ENCODE results near the gene IQCN.
A peak's percentile ranks its signal among the peaks of the same experiment; 100 is the strongest.
"Not testable (repeated sequence)": the region's sequence is repeated elsewhere in the genome, so short reads cannot be mapped to it uniquely, and the experiment has no call there.

IQCN gene

GRCh38 chr19:18230941-18231734 is 43.1 kb downstream of the IQCN start:
- no peak for DNase-seq

GRCh38 chr19:18229915-18230314 is 44.3 kb downstream of the IQCN start:
- DNase-seq = no peak

DNA sequence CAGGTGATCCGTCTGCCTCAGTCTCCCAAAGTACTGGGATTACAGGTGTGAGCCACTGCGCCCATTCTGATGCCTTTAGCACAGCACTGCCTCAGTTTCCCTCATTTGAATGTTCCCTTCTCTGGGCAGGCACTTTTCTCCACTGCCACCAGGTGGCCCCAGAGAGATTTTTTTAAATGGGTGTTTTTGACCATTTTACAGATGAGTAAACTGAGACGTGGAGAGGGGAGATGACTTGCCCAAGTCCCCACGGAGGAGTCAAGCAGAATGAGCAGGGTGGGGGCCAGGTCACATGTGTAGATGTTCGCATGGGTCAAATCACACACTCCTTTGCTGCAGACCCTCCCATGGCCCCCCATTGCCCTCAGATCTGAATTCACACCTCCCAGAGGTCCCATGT is 44.8 kb downstream of the IQCN start:
- DNase-seq = no peak

GRCh38 chr19:18227781-18228271 is 46.4 kb downstream of the IQCN start:
- DNase-seq = no peak

DNA sequence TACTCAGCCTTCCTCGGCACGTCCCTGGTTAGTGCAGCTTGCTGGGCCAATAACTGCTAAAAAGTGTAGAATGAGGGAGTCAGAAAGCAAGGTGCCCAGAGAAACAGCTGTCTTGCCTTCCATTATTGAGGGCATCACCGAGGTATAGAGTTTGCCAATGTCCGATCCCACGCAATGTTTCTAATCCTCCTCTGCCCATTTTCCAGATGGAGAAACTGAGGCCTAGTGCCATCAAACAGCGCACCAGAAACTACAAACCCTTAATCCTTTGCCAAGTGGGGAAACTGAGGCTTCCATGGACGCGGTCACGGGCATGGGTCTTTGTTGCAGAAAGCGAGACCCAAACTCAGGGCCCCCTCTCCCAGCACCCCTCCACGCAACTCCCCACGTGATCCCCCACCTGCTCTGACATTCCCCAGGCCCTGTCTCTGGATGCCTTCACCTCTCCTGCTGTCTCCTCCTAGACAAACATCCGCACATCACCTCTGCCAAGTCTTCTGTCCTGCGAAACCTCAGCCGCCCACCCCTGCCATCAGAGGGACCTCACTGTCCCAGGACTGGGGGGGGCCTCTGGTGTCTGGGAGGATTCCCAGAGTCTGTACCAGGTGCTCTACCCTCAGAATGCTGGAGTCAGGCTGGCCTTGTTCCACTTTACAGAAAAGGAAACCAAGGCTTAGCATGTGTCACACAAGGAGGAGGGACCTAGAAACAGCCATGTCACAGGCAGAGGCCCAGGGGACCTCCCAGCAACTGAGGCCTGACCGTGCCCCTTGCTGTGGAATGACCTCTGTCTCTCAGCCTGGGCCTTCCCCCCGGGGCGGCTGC is 47.1 kb downstream of the IQCN start:
- no peak for DNase-seq

DNA sequence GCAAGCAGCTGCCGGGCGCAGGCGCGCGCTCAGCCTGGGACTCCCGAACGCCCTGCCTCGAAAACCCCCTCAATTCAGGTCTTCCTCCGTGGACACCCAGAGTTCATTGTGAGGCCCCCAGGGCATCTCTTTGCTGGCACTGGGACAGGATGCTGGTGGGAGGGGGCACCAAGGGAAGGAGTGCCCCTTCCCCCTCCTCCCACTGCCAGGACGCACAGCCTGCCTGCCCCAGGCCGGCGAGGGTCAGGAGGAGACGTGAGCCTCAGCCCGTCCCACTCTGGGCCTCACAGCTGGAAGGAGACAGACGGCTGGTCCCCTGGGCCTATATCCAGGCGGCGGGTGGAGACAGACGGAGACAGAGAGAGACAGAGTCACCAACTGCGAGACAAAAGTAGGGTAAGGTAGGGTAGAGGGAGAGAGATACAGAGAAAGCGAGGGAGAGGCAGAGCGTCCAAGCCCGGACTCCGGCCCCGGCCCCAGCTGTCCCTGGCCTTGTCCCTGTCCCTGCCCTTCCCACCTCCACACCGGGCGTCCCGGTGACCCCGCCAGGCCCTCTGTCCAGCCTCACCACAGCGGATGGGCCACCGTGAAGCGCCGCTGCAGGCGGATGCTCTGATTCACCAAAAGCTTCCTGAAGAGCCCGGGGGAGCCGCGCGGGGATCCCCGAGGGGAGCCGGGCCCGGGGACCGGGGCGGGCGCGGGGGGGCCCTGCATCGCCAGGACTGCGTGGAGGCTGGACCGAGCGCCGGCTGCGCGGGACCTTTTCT is 48.4 kb downstream of the IQCN start, which contains the start of gene PDE4C:
Gene PDE4C (minus strand): TSS at position 737 of the 767 bp plus-strand sequence. CDS start 23 bp downstream, at position 714.
- DNase-seq = no peak

- no peak for DNase-seq
These were observed 48.9 kb downstream of the IQCN start for GRCh38 chr19:18225355-18225701.

GRCh38 chr19:18224525-18225354 is 49.5 kb downstream of the IQCN start:
- peak; percentile 92 for DNase-seq

DNA sequence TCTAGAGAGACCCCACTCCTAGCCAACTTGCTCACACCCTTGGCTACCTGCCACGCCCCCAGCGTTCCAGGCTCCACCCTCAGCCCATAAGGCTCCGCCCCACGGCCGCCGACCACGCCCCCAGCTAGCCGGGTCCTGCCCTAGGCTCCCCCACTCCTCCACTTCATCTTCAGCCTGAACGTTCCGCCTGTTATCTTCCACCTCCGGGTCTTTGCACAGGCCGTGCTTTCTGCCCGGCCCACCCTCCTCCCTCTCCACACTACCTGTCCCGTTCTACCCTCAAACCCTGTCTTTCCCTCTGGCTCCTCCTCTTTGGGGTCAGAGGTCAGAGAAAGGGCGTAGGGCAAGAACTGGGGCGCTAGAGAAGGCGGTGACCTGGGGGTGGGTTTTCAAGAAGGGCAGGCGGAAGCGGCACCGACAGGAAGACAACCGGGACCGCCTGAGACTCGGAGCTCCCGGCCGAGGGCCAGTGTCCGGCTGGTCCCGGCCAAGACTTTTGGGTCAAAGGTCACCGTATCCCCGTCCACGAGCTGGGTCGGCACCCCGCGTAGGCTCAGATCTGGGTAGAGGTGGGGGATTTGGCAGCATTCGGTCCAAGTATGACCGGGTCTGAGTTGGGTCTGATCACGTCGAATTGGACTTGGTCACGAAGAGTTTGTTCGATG is 50.3 kb downstream of the IQCN start:
- DNase-seq = no peak

GRCh38 chr19:18221815-18222725 is 52.2 kb downstream of the IQCN start:
- no peak for DNase-seq

- DNase-seq = no peak
These were observed 53.5 kb downstream of the IQCN start for GRCh38 chr19:18220632-18221275.

- DNase-seq = no peak
These were observed 54.2 kb downstream of the IQCN start for GRCh38 chr19:18219911-18220631.

- DNase-seq = no peak
These were observed 55.7 kb downstream of the IQCN start for GRCh38 chr19:18218600-18218999.

GRCh38 chr19:18218159-18218558 is 56.1 kb downstream of the IQCN start:
- DNase-seq = no peak

DNA sequence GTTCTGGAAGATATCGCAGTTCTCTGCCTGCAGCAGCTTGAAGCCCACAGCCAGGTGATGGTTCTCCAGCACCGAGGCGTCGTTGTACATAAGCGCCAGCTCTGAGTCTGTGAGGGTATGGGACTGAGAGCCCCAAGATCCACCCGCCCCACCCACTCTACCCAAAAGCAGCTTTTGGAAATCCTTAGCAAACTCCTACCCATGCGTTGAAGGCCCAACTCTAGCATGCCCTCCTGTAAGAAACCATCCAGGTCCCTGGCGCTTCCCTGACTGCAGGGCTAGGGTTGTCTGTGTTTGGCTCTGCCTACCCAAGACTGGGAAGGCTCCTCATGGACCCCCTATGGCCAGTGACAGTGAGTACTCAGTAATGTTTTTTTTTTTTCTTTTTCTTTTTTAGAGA is 57.5 kb downstream of the IQCN start:
- no peak for DNase-seq

GRCh38 chr19:18214779-18215433 is 59.3 kb downstream of the IQCN start:
- DNase-seq = no peak

DNA sequence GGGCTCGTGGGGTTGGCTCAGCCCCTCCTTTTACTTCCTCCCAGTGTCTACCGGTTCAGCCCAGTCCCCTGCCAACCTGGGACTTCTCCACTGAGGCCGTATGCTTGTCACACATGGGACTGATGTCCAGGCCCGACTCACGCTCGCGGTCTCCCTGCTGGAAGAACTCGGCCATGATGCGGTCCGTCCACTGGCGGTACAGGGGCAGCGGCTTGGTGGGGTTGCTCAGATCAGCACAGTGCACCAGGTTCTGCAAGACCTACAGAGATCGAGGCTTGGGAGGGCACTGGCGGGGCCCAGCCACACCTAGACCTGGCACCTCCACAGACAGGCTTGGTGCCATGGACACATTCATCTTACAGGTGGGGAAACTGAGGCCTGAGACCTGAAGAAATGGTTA is 62.6 kb downstream of the IQCN start:
- DNase-seq = no peak

- not testable (repeated sequence) for DNase-seq
These were observed 64.3 kb downstream of the IQCN start for GRCh38 chr19:18209912-18210311.
